Embryonic facial prominence (tissue), 1 donor: ENCODE data around the gene ZNF805.
"Not testable (repeated sequence)": the region's sequence is repeated elsewhere in the genome, so short reads cannot be mapped to it uniquely, and the experiment has no call there.

Experiments used
- DNase-seq: peaks from one replicate; pipeline ENCODE4 v3.0.0-alpha.2; 2016; ENCODE audit errors: extremely low spot score

ZNF805 gene

DNA sequence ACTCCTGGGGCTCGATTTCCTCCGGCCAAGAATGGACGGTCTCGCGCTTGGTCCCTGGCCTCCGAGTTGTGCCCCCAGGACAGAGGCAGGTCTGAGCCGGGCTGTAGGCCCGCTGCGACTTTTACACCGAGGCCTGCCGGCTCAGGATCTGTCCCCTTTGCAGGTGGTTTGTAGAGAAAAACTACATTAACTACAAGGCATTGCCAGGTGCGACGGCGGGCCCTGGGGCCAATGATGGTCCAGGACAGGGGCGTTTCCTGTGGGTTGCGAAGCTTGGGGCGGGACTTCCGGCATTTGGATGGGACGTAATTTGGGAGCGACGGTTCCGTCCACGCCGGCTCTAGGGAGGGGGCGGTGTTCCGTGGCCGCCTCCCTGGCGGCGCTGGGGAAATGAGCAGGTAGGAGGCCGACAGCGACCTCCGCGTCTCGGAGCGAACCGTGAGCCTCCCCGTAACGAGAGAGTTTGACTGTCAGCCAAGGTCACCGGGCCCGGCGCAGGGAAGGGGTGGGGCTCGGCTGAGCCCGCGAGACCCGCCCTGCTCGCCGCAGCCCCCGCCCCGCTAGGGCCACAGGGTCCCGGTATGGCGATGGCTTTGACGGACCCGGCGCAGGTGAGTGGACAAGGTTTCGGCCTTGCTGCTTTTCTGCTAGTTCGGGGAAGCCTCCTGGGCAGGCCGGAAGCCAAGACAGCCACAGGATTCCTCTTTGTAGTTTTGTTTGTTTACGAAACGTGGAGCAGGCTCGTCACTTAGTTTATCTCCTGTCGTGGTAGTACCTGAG, at the start of gene ZNF805:
Gene ZNF805 (plus strand): TSS at position 322 of the 780 bp plus-strand sequence. CDS start 260 bp downstream, at position 582.
- DNase-seq, result peak; percentile 86

DNA sequence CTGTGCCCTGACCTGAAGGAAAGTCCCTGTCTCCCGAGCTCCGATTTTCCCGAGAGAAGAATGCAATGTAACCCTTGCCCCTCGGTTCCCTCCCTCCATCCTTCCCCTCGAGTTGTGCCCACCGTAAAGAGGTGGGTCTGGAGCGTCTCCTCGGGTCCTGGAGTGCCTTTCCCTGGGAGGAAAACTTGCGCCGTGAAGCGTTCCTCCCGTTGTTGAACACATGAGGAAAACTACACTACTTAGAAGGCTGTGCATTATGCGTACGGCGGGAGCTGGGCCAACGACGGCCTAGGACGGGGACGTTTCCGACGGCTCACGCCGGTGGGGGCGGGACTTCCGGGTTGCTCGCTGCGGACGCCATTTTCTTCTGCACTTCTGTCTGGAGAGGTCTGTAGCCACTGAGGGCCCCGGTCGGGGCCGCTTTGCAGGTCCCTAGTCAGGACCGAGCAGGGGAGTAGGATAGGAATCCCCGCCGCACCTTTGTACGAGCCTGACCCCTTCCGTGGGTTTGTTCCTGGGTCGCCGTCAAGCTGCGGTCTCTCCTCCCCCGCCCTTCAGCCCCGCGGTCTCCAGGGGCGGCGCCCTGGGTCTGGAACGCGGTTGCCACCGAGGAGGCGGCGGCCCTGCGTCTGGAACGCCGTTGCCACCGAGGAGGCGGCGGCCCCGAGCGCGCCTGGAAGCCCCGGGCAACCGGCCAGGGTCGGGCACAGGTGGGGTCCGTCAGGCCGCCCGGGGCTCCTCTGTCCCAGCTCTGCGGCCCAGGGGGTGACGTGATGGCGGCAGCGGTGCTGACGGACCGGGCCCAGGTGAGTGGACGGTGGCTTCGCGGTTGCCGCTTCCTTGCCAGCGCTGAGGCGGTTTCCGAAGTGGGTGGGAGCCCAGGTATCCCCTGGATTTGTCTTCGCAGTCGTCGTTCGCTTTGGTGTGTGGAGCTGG, 49.0 kb upstream of the ZNF805 start, which contains the start of gene ZNF264:
Gene ZNF264 (plus strand): TSS at position 360 of the 936 bp plus-strand sequence. CDS start 414 bp downstream, at position 774.
- DNase-seq, result peak; percentile 77

GRCh38 chr19:57192077-57192420, 48.4 kb upstream of the ZNF805 start:
- no peak for DNase-seq

DNA sequence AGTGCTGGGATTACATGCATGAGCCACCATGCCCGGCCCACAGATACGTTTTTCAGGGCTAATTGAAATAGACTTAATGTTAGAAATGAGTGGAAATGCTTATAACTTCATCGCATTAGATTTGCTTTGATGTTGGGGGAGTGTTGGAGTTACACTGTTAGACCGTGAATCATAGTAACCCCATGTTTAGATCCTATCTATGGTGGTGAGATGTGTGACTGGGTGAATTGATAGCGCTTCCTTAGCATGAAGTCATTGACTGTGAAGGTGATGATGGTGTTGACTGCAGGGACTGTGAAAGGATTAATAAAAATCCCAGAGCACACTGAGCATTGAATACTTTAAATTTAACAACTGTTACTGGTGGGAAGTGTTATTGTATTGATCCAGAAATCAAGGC, 47.4 kb upstream of the ZNF805 start:
- DNase-seq, result no peak

DNA sequence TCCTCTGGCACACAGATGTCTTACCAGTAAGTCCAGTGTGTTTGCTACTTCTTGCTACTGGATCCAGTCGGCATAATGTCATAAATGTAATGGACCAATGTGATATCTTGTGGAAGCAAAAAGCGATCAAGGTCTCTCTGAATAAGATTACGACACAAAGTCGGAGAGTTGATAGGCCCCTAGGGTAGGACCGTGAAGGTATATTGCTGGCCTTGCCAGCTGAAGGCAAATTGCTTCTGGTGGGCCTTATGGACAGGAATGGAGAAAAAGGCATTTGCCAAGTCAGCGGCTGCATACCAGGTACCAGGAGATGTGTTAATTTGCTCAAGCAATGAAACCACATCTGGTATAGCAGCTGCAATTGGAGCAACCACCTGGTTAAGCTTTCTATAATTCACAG, 42.6 kb upstream of the ZNF805 start:
- not testable (repeated sequence) for DNase-seq

DNA sequence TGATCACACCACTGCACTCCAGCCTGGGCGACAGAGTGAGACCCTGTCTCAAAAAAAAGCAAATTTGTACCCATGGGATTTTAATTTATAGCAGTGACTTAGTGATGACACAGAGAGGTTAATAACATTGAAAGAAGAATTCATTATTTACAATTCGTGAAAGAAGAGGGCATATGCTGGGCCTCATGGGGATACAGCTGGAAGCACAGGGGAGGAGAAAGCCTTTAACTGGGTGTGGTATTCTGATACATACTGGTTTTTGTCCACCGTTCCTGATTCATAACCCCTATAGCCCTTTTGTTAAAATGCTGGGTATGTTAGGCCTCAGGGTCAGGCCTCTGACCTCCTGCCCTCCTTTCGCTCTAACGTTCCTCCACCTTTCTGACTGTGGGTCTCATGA, 38.3 kb upstream of the ZNF805 start:
- DNase-seq, result no peak

DNA sequence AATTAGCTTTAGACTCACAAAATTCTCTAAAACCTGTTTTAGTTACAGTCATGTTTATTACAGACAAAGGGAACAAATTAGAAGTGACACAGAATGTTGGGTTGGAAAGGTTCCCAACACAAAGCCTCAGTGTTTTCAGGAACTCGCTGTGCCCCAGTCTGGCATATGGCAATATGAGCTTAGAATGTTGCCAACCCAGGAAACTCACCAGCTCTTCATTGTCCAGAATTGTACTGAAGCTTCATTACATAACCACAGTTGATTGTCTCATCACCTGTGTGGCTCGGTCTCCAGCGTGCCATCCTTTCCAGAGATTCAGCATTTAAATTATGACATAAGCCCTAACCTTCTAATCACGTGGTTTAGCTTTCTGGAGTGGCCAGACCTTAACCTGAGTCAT, 30.1 kb upstream of the ZNF805 start:
- no peak for DNase-seq

DNA sequence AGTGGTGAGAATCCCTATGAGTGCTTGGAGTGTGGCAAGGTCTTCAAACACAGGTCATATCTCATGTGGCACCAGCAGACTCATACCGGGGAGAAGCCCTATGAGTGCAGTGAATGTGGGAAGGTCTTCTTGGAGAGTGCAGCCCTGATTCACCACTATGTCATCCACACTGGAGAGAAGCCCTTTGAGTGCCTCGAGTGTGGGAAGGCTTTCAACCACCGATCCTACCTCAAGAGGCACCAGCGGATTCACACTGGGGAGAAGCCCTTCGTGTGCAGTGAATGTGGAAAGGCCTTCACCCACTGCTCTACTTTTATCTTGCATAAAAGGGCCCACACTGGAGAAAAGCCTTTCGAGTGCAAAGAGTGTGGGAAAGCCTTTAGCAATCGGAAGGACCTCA, 28.3 kb upstream of the ZNF805 start:
- DNase-seq, result no peak

GRCh38 chr19:57227502-57227901, 12.9 kb upstream of the ZNF805 start:
- DNase-seq, result no peak

- DNase-seq, result no peak
These were observed 8.7 kb upstream of the ZNF805 start for GRCh38 chr19:57231686-57232085.

DNA sequence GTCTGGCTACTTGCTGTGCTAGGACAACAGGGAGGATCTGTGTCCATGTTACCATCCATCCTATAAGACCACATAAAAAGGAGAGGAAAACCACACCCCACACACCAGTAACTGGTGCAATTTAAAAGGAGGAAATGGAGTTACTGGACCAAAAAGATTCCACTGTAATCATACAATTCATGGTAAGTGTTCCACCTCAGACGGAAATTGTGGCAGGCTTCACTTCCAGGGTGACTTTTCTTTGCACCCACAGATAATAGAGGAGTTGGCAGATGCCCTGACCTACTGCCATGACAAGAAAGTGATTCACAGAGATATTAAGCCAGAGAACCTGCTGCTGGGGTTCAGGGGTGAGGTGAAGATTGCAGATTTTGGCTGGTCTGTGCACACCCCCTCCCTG, 7.2 kb upstream of the ZNF805 start:
- no peak for DNase-seq

GRCh38 chr19:57239982-57240310, 486 bp upstream of the ZNF805 start:
- DNase-seq, result no peak

- DNase-seq, result no peak
These were observed 744 bp downstream of the ZNF805 start for GRCh38 chr19:57241176-57241575.

GRCh38 chr19:57242821-57243220, 2.4 kb downstream of the ZNF805 start:
- DNase-seq, result no peak

DNA sequence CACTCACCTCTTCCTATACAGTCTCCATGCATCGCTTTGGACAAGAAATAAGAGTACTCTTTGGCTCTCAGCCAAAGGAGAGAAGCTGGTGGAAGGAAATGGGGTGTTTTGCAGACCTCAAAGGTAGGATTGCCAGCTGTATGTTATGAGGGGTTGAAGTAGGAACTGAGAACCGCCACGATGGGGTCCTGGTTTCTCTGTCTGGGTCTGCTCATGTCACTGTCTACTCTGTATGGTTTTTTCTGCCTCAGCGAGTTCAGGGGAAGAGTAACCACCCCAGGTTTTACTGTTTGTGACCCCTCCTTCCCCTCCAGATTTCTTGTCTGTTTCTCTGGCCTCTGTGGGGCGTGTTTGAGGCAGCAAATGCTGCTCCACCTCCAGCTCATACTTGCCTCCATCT, 4.1 kb downstream of the ZNF805 start:
- no peak for DNase-seq

DNA sequence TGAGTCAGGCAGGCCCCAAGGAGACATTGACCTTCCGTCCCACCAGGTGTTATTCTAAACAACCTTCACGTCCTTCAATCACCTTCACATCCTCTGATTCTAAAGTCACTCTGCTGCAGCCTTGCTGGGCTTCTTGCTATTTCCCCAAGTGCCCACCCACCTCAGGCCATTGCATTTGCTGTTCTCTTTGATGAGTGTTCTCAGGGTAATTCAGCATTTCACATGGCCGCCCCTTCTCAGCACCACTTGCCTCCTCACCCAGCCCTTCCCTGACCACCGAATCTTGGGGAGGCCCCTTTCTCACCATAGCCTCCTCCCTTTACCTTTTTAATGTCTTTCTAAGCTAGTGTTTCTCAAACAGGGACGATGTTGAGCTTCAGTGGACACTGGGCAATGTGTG, 4.6 kb downstream of the ZNF805 start:
- no peak for DNase-seq

DNA sequence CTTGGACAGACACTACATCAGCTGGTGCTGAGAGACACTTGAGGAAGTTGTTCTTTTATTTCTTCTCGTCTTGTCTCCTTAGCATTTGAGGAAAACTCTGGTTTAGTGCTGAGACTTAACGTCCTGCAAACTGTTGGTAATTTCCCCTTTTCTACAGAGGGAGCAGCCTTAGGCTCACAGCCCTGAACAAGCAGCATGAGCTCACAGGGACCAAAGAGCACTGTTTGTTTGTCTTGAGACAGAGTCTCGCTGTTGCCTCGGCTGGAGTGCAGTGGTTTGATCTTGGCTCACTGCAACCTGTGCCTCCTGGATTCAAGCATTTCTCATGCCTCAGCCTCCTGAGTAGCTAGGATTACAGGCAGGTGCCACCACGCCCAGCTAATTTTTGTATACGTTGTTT, 5.5 kb downstream of the ZNF805 start:
- no peak for DNase-seq

- no peak for DNase-seq
These were observed 8.2 kb downstream of the ZNF805 start for GRCh38 chr19:57248646-57249045.

GRCh38 chr19:57249329-57249728, 8.9 kb downstream of the ZNF805 start:
- no peak for DNase-seq

DNA sequence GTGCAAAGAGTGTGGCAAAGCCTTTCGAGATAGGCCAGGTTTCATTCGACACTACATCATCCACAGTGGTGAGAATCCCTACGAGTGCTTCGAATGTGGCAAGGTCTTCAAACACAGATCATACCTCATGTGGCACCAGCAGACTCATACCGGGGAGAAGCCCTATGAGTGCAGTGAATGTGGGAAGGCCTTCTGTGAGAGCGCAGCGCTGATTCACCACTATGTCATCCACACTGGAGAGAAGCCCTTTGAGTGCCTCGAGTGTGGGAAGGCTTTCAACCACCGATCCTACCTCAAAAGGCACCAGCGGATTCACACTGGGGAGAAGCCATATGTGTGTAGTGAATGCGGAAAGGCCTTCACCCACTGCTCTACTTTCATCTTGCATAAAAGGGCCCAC, 13.3 kb downstream of the ZNF805 start:
- not testable (repeated sequence) for DNase-seq

DNA sequence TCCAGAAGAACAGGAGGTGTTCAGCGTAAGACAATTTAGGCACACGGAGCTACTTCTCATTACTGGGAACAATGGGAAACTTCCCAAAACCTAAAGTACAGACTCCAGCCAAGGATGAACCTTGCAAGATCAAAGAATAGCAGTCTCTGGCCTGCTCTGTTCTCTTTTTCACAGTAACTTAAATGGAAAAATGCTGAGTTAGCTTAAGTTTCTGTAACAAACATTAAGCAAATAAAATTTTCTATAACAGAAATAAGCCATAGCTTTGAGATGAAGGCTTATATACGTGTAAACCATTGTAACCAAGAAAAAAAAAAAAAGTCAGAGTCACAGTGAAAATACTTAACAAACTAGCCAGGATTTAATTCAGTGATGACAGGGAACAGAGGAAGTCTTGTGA, 21.6 kb downstream of the ZNF805 start:
- DNase-seq, result no peak

GRCh38 chr19:57263244-57263741, 22.9 kb downstream of the ZNF805 start:
- no peak for DNase-seq

DNA sequence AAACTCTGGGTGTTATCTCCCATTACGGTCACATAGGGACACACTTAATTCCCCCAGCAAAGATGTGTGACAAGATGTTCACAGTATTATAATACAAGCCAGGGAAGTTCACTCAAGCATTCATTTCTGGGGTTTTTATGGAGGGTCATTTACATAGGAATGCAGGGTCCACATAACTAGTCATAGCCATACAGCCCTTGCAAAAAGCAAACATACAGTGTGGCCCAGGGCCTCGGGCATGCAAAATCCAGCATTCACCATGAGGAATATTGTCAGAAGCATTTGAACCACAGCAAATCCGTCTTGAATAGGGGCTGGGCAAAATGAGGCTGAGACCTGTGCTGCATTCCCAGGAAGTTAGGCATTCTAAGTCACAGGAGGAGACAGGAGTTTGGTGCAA, 26.9 kb downstream of the ZNF805 start:
- no peak for DNase-seq
